ENCODE data around the gene DLG2.

Gene DLG2

GRCh38 chr11:85132851-85133585 is 494.1 kb downstream of the DLG2 start:
- Histone ChIP-seq H3K79me2 (ENCODE audit: low read length) (no peaks in the 10 kb centered on the region), H4K20me1 (ENCODE audit: insufficient read depth, low read length) (no peaks in the 10 kb centered on the region), H2AFZ (ENCODE audit: low read length) (no peak overlapping the region), H3K36me3 (replicated peaks; ENCODE audit: insufficient read depth, low read length) (no peaks in the 10 kb centered on the region), H3K27ac (ENCODE audit: low read length) (no peak overlapping the region), H3F3A (ENCODE audit: insufficient read depth, low read length) (no peaks in the 10 kb centered on the region), H3K9me2 (replicated peaks; ENCODE audit: insufficient read depth, low read length) (no peaks in the 10 kb centered on the region), H3K9me3 (replicated peaks; ENCODE audit: insufficient read depth, low read length) (no peaks in the 10 kb centered on the region), H3K27me3 (replicated peaks; ENCODE audit: insufficient read depth, low read length) (no peaks in the 10 kb centered on the region), H3K4me1 (ENCODE audit: low read length) (peaks cover 11% of the 10 kb centered on the region), H3K4me3 (ENCODE audit: low read length) (no peak overlapping the region), H3K4me2 (ENCODE audit: low read depth, low read length) (no peak overlapping the region), H3K9ac (ENCODE audit: low read length) (no peak overlapping the region)
- TF ChIP-seq EZH2phosphoT487 (IDR thresholded peaks at IDR 0.05; ENCODE audit: low read length): no peak
- TF ChIP-seq EZH2 (optimal IDR thresholded peaks at IDR 0.05; ENCODE audit: low read depth, low read length): no peak
- no peak for TF ChIP-seq CTCF (IDR thresholded peaks at IDR 0.05; ENCODE audit: low read length)
- DNase-seq: no peak

- Histone ChIP-seq H3K27me3 (replicated peaks; ENCODE audit: insufficient read depth, low read length) (no peaks in the 10 kb centered on the region), H3K27ac (ENCODE audit: low read length) (no peak overlapping the region), H4K20me1 (ENCODE audit: insufficient read depth, low read length) (no peaks in the 10 kb centered on the region), H3K79me2 (ENCODE audit: low read length) (no peaks in the 10 kb centered on the region), H3K9me2 (replicated peaks; ENCODE audit: insufficient read depth, low read length) (no peaks in the 10 kb centered on the region), H3K4me1 (ENCODE audit: low read length) (peaks cover 33% of the 10 kb centered on the region), H3K9ac (ENCODE audit: low read length) (no peak overlapping the region), H2AFZ (ENCODE audit: low read length) (no peak overlapping the region), H3K9me3 (replicated peaks; ENCODE audit: insufficient read depth, low read length) (no peaks in the 10 kb centered on the region), H3K4me3 (ENCODE audit: low read length) (no peak overlapping the region), H3F3A (ENCODE audit: insufficient read depth, low read length) (peaks cover 4% of the 10 kb centered on the region; the same call in 1 of the 2 replicates), H3K4me2 (ENCODE audit: low read depth, low read length) (peak overlapping the region; percentile 6; the same call in 1 of the 2 replicates), H3K36me3 (replicated peaks; ENCODE audit: insufficient read depth, low read length) (no peaks in the 10 kb centered on the region)
- DNase-seq: no peak
- no peak for TF ChIP-seq EZH2phosphoT487 (IDR thresholded peaks at IDR 0.05; ENCODE audit: low read length)
- TF ChIP-seq CTCF (IDR thresholded peaks at IDR 0.05; ENCODE audit: low read length): no peak
- no peak for TF ChIP-seq EZH2 (optimal IDR thresholded peaks at IDR 0.05; ENCODE audit: low read depth, low read length)
These were observed 499.8 kb downstream of the DLG2 start for GRCh38 chr11:85127349-85127748.

GRCh38 chr11:85123752-85124231 is 503.4 kb downstream of the DLG2 start:
- TF ChIP-seq EZH2 (optimal IDR thresholded peaks at IDR 0.05; ENCODE audit: low read depth, low read length): no peak
- TF ChIP-seq CTCF (IDR thresholded peaks at IDR 0.05; ENCODE audit: low read length): no peak
- TF ChIP-seq EZH2phosphoT487 (IDR thresholded peaks at IDR 0.05; ENCODE audit: low read length): no peak
- Histone ChIP-seq H2AFZ (ENCODE audit: low read length) (no peak overlapping the region), H3K36me3 (replicated peaks; ENCODE audit: insufficient read depth, low read length) (no peaks in the 10 kb centered on the region), H3K4me3 (ENCODE audit: low read length) (no peak overlapping the region), H3K4me1 (ENCODE audit: low read length) (peaks cover 27% of the 10 kb centered on the region), H3F3A (ENCODE audit: insufficient read depth, low read length) (peaks cover 4% of the 10 kb centered on the region; the same call in 1 of the 2 replicates), H3K9me2 (replicated peaks; ENCODE audit: insufficient read depth, low read length) (no peaks in the 10 kb centered on the region), H3K79me2 (ENCODE audit: low read length) (no peaks in the 10 kb centered on the region), H3K27me3 (replicated peaks; ENCODE audit: insufficient read depth, low read length) (no peaks in the 10 kb centered on the region), H4K20me1 (ENCODE audit: insufficient read depth, low read length) (no peaks in the 10 kb centered on the region), H3K4me2 (ENCODE audit: low read depth, low read length) (peak overlapping the region; percentile 30; the same call in 1 of the 2 replicates), H3K27ac (ENCODE audit: low read length) (peak overlapping the region; percentile 53; the same call in 1 of the 2 replicates), H3K9me3 (replicated peaks; ENCODE audit: insufficient read depth, low read length) (no peaks in the 10 kb centered on the region), H3K9ac (ENCODE audit: low read length) (no peak overlapping the region)
- peak; percentile 24 for DNase-seq

Data from MM.1S (cell line).